ENCODE measurements around the gene BTN2A1. TPM values are rescaled to one million over a fixed set of nuclear protein-coding genes. Genes with fewer than 3 reads are reported as not detected.

The BTN2A1 gene
- total and polyA plus RNA-seq, 9 of the 15 experiments (the other 6 are each of a cell fraction or from before 2014, with no cell fraction given), result 6.7 to 22.1 (median 16.4) TPM

- ATAC-seq (no peak), FAIRE-seq (no peak), DNase-seq (ENCODE audit: extremely low read depth in 1 of 4, low spot score in 3 of 4) (no peak)
- CTCF ChIA-PET (ENCODE audit: low intra/inter-chr PET ratio), result no interaction called here
- no TSS peak for BruUV-seq (replicated peaks)
- no peaks in the 10 kb centered on the region for H3K9me1 ChIP-seq (ENCODE audit: control insufficient read depth, insufficient read depth, low read length)
- no peaks in the 10 kb centered on the region for H4K20me1 ChIP-seq (replicated peaks; ENCODE audit: control insufficient read depth, insufficient read depth, low read length)
- TF ChIP-seq KDM4B (IDR thresholded peaks at IDR 0.05; ENCODE audit: borderline replicate concordance in 2 of 2, low read depth in 1 of 2) (no peak), BMI1 (IDR thresholded peaks at IDR 0.05; ENCODE audit: low read length) (no peak), TFAM (CRISPR knock-in tag; conservative IDR thresholded peaks at IDR 0.05) (no peak), SRSF1 (IDR thresholded peaks at IDR 0.05; ENCODE audit: low read depth, low read length) (no peak), ZNF253 (CRISPR knock-in tag; conservative IDR thresholded peaks at IDR 0.05) (no peak), MYNN (IDR thresholded peaks at IDR 0.05) (no peak), MYNN (CRISPR knock-in tag; IDR thresholded peaks at IDR 0.05) (no peak), FIP1L1 (IDR thresholded peaks at IDR 0.05; ENCODE audit: low read depth, low read length, poor library complexity, severe bottlenecking) (no peak)
- H3K79me2 ChIP-seq (ENCODE audit: control insufficient read depth, insufficient read depth, low read length), result no peaks in the 10 kb centered on the region
- intact Hi-C loops (cut with micrococcal nuclease) (no loop called here), in situ Hi-C loops (cut with MboI) (no loop called here)
- no peak overlapping the region for H3K4me3 ChIP-seq
- no peak overlapping the region for H3K4me2 ChIP-seq (ENCODE audit: insufficient read depth, low read length)
- no peaks in the 10 kb centered on the region for H3K36me3 ChIP-seq (ENCODE audit: control insufficient read depth, insufficient read depth, low read length)
- POLR2A ChIA-PET, result interaction anchor here (1.0 kb wide), 1 partner anchor 11 kb away, joined by 4 read pairs; no protein-coding TSS in a partner anchor
- no peak overlapping the region for H3K27ac ChIP-seq (ENCODE audit: extremely low read depth, low read depth, low read length)
- 51% methylated on average over 5 of the region's 5 CpGs for WGBS (ENCODE audit: insufficient coverage, low coverage, missing lambda C conversion rate)
- H3K9me3 ChIP-seq (replicated peaks; ENCODE audit: control insufficient read depth, insufficient read depth, low read depth, low read length), result no peaks in the 10 kb centered on the region
- no peak overlapping the region for H2AFZ ChIP-seq (ENCODE audit: low read depth, low read length)
- H3K9ac ChIP-seq (ENCODE audit: insufficient read depth in 1 of 2, low read depth in 2 of 2, low read length in 2 of 2), result no peak overlapping the region
- H3K4me1 ChIP-seq (replicated peaks in 1 of 2; ENCODE audit: control insufficient read depth in 2 of 2, insufficient read depth in 2 of 2, low read length in 2 of 2), result peaks cover 5 to 29% of the 10 kb centered on the region in 2 experiments; a peak in 2 of 5 replicates
- H3K27me3 ChIP-seq (ENCODE audit: control insufficient read depth in 2 of 2, insufficient read depth in 2 of 2, low read length in 2 of 2), result no peaks in the 10 kb centered on the region
Measured at GRCh38 chr6:26441977-26442376, 15.8 kb upstream of the BTN2A1 start.
